HG03066 (cell line): Measurements from ENCODE around the gene TALDO1.

ENCODE experiments used
- ATAC-seq: cut with Tn5 transposase; IDR thresholded peaks from one replicate; pipeline ENCODE4 v1.9.1; 2021; ENCODE audit warnings: low read depth; ENCODE audit not compliant: unreplicated experiment

The TALDO1 gene

GRCh38 chr11:813456-814096, 66.3 kb downstream of the TALDO1 start:
- ATAC-seq: no peak
